GM19043 (cell line): ENCODE measurements around the gene GTF2H2.
"Not testable (repeated sequence)": the region's sequence is repeated elsewhere in the genome, so short reads cannot be mapped to it uniquely, and the experiment has no call there.

Source experiments
- ATAC-seq: cut with Tn5 transposase; IDR thresholded peaks from one replicate; pipeline ENCODE4 v1.9.1; 2021; ENCODE audit warnings: low read depth; ENCODE audit not compliant: unreplicated experiment

Gene GTF2H2

GRCh38 chr5:71067262-71067928 is at the start of gene GTF2H2:
TSS of gene GTF2H2 (minus strand) at chr5:71067676. CDS start at chr5:71062763, 4,913 bp downstream.
- peak; percentile 99 for ATAC-seq

- ATAC-seq = not testable (repeated sequence)
Measured at GRCh38 chr5:71109730-71110275, 42.3 kb upstream of the GTF2H2 start.

DNA sequence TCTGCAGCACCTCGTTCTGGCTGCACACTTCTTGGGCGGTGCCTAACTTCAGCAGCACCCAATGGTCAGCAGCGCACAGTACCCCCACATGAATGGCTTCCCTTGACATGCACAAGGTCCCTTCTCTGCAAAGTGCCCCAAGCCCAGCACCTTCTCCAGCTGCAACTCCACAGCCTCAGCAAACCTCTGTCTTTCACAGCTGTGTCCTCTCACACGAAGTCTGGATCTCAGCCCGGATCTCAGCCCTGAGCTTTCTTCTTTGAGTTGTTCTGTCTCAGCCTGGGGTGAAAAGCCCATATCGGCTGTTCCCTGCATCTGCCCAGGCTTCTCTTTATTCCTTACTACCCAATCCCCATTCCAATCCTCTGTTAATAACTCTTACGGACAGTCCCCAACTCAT is 32.5 kb upstream of the GTF2H2 start:
- ATAC-seq = not testable (repeated sequence)

DNA sequence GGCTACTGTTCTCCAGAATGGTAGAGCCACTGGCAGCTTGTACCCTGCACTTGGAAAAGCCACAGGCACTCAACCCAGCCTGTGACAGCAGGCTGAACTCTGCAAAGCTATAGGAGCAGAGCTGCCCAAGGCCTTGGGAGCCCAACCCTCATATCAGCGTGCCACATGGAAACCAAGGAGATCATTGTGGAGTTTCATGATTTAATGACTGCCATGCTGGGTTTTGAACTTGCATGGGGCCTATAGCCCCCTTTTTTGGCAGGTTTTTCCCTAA is 30.4 kb upstream of the GTF2H2 start:
- ATAC-seq = not testable (repeated sequence)

- not testable (repeated sequence) for ATAC-seq
Measured at GRCh38 chr5:71097173-71097929, 29.9 kb upstream of the GTF2H2 start.

DNA sequence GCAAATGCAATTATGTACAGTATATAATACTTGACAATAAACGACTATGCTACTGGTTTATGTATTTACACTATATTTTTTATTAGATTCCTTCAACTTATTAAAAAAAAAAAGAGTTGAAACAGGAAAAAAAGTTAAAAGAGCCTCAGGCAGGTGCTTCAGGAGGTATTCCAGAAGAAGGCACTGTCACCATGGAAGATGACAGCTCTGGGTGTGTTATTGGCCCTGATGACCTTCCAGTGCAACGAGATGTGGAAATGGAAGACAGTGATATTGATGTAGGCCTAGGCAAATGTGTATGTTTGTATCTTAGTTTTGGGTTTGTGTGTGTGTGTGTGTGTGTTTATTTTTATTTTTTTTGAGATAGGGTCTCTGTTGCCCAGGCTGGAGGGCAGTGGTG is 22.3 kb upstream of the GTF2H2 start:
- not testable (repeated sequence) for ATAC-seq

DNA sequence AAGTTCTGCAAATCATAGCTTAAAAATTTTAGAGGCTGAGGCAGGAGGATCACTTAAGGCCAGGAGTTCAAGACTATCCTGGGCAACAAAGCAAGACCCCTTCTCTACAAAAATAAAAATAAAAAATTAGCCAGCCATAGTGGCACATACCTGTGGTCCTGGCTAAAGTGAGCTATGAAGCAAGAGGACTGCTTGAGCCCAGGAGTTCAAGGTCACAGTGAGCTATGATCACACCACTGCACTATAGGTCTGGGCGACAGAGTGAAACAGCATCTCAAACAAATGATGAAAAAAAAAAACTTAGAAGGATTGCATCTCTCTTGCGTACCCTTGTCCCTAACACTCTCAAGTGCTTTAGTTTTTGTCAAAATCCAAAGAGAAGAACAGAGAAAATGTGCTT is 21.3 kb upstream of the GTF2H2 start:
- ATAC-seq = not testable (repeated sequence)

- ATAC-seq = not testable (repeated sequence)
Measured at GRCh38 chr5:71086145-71086544, 18.7 kb upstream of the GTF2H2 start.

DNA sequence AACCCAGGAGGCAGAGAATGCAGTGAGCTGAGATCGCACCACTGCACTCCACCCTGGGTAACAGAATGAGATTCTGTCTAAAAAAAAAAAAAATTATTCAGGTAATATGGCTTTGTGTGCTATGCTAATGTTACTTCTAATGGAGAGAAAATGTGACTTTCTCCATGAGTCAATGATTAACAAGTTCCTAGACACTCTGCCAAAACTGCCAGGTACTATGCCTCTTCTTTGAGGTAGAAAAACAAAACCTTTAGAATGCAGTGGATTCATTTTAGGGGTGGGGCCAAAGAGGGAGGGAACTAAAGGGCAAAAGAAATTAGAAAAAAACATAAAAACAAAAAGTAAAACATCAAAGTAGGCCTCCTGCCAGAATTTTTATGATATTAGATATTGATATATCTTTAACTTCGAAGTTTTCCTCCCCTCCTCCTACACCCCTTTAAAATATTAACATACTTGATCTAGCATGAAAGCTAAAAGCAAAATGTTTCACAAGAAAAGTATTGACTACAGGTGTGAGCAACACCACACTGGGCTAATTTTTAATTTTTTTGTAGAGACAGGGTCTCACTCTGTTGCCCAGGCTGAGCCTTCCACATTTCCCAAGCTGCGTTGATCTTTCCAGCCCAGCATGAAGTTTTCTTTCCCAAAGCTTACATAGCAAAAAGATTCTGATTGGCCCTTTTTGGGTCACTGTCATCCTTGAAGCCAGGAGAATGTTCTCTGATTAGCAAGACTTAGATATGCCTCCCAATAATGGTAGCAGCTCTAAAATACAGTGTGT is 17.0 kb upstream of the GTF2H2 start:
- not testable (repeated sequence) for ATAC-seq

- not testable (repeated sequence) for ATAC-seq
Measured at GRCh38 chr5:71082898-71083297, 15.4 kb upstream of the GTF2H2 start.

DNA sequence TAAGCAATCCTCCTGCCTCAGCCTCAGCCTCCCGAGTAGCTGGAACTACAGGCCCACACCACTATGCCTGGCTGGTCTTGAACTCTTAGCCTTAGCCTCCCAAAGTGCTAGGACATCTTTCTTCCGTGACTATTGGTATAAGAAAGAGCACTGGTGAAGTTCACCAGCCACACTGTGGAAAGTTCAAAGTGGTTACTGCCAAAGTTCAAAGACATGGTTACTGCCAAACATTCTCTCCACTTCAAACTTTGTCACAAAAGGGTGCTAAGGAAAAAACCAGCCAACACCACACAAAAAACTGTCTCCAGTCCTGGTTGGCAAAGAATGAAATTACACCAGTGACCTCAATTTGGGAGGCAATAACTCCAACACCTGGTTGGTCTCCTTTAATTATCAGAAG is 14.9 kb upstream of the GTF2H2 start:
- ATAC-seq = not testable (repeated sequence)

- ATAC-seq = not testable (repeated sequence)
Measured at GRCh38 chr5:71061322-71061721, 6.2 kb downstream of the GTF2H2 start.

DNA sequence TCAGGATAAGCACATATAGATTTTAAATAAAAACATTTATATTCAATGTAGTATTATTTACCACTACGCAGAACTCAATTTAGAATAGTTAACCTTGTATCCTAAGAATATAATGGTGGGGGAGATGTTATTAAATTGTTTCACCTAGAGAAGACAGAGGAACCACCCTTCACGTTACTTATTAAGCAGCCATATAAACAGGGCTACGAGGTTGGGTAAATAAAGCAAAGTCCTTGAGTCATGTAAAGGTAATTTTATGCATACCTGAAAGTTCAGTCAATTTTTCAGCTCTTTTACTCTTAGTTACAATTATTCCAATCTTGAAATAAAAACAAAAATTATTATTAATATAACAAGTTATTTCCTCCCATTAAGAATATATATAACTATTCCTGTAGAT is 8.1 kb downstream of the GTF2H2 start:
- ATAC-seq = not testable (repeated sequence)

DNA sequence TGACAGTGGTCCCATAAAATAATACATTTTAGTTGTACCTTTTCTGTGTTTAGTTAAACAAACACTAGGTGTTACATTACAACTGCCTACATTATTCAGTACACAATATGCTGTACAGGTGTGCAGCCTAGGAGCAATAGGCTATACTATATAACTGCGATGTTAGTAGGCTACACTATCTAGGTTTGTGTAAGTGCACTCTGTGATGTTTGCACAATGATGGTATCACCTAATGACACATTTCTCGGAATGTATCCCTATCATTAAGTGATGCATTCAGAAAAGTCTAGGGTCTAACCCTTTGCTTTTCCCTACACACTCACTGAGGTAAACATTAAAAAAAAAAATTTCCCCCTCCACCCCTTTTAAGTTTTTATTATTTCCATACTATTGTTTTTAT is 22.7 kb downstream of the GTF2H2 start:
- ATAC-seq = not testable (repeated sequence)

GRCh38 chr5:71044128-71044527 is 23.3 kb downstream of the GTF2H2 start:
- not testable (repeated sequence) for ATAC-seq

DNA sequence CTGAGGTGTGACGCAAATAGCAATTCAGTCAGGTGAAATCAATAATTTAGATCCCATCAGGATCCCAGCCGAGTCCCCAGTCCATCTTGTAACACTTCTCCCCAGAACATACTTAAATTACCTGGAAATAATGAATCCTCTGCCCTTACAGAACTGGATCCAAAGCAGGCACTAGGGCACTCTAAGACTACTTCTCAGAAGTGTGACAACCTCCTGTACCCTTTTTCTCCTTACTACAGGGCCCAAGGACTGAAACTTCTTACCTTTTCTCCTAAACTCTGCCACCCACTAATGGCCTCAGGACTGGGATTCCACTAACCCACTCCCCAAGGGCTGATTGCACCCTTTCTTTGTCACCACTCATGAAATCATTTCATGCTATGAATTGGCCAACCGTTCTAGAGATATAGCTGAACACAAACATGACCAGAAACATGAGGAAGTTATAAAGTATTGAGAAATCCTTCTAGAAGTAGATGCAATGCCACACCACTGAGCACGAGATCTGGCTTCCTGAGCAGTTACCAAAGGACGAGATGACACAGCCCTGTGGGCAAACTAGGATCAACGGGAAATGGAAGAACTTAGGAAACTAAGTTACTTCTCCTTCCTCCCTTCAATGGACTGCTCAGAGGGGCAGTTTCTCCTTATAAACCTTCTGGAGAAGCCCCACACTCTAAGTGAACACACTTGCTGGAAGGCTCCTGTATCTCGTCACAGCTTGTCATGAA is 36.3 kb downstream of the GTF2H2 start:
- not testable (repeated sequence) for ATAC-seq

- ATAC-seq = not testable (repeated sequence)
Measured at GRCh38 chr5:71025289-71025953, 42.1 kb downstream of the GTF2H2 start, which contains the start of gene NAIP. TSS of gene NAIP (minus strand) at chr5:71025339. CDS start at chr5:71012915, 12,424 bp downstream.

DNA sequence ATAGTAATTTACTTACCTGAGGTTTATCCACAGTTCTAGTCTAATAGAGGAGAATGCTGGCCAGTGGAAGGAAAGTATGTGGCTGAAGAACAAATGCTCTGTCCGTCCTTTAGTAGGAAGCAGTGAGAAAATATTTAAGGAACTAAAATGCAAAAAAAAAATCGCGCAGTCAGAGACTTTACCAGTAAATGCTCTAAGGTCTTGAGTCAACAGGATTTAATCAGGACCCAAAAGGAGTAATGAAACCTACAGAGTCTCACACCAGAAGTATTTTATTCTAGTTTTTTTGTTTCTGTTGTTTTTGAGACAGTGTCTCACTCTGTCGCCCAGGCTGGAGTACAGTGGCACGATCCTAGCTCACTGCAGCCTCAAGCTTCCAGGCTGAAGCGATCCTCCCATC is 46.8 kb downstream of the GTF2H2 start:
- ATAC-seq = not testable (repeated sequence)

DNA sequence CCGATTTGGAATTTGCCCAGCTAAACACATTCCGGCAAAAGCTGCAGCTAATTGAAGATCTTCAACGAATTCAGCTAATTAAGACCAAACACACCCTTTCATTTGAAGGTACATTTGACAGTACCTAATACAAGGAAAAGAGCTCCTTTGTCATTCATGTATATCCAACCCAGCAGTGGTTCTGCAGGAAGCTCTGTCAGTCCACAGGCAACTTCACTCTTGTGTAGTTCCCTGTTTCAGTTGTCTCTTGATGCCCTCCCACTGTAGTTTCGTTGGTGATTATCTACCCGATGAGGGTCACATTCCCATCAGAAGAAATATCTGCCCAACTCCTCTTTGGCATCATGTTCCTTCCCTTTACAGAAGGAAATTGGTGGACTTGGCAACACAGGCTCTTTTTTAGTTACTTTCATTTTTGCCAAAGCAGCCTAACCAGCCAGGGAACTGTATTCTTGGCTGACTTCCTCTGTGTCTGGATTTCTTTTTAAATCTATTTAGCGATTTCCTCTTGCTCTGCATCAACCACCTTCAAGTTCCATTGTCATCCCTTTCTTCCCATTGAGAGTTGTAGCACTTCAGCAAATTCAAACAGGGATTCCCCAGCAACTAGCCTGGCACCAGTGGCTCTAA is 49.0 kb downstream of the GTF2H2 start:
- not testable (repeated sequence) for ATAC-seq
